H4 (cell line): Measurements from ENCODE around the gene PDK4. TPM values are rescaled to one million over a fixed set of nuclear protein-coding genes. Genes with fewer than 3 reads are reported as not detected.
"Not testable (repeated sequence)": the region's sequence is repeated elsewhere in the genome, so short reads cannot be mapped to it uniquely, and the experiment has no call there.

Experiments used
- DNase-seq: peaks from one replicate; pipeline ENCODE4 v3.0.0-alpha.2; 2015; ENCODE audit warnings: low spot score
- total RNA-seq: library from RNA; depleted of rRNA; stranded (reverse); fragments of >200 nt; shearing (Covaris generic); gene quantifications from 2 replicates; pipeline ENCODE4 v1.2.3, GENCODE V29; 2014

PDK4 gene
- total RNA-seq, 1 experiment from 2014 or later, result 0.45 TPM

- DNase-seq, result not testable (repeated sequence)
Measured at GRCh38 chr7:95604811-95605210, 8.5 kb upstream of the PDK4 start.

GRCh38 chr7:95604397-95604796, 8.1 kb upstream of the PDK4 start:
- DNase-seq, result not testable (repeated sequence)

GRCh38 chr7:95602421-95602820, 6.1 kb upstream of the PDK4 start:
- DNase-seq, result no peak

GRCh38 chr7:95601316-95601715, 5.0 kb upstream of the PDK4 start:
- no peak for DNase-seq

GRCh38 chr7:95599069-95599468, 2.8 kb upstream of the PDK4 start:
- DNase-seq, result no peak

GRCh38 chr7:95598511-95598910, 2.2 kb upstream of the PDK4 start:
- no peak for DNase-seq

GRCh38 chr7:95595746-95596197, 544 bp downstream of the PDK4 start:
- no peak for DNase-seq

- DNase-seq, result no peak
Measured at GRCh38 chr7:95594185-95594584, 2.1 kb downstream of the PDK4 start.

GRCh38 chr7:95593343-95593742, 3.0 kb downstream of the PDK4 start:
- no peak for DNase-seq

GRCh38 chr7:95592570-95592969, 3.7 kb downstream of the PDK4 start:
- no peak for DNase-seq

- DNase-seq, result no peak
Measured at GRCh38 chr7:95590387-95591248, 5.7 kb downstream of the PDK4 start.

- DNase-seq, result no peak
Measured at GRCh38 chr7:95589766-95590165, 6.5 kb downstream of the PDK4 start.

- no peak for DNase-seq
Measured at GRCh38 chr7:95589031-95589430, 7.3 kb downstream of the PDK4 start.

- DNase-seq, result no peak
Measured at GRCh38 chr7:95586951-95587301, 9.4 kb downstream of the PDK4 start.

GRCh38 chr7:95585426-95585789, 10.9 kb downstream of the PDK4 start:
- no peak for DNase-seq

GRCh38 chr7:95584769-95585425, 11.4 kb downstream of the PDK4 start:
- no peak for DNase-seq

GRCh38 chr7:95583834-95584621, 12.3 kb downstream of the PDK4 start:
- DNase-seq, result no peak

- DNase-seq, result no peak
Measured at GRCh38 chr7:95582578-95583293, 13.6 kb downstream of the PDK4 start.

- no peak for DNase-seq
Measured at GRCh38 chr7:95581467-95581866, 14.8 kb downstream of the PDK4 start.

GRCh38 chr7:95579318-95579717, 17.0 kb downstream of the PDK4 start:
- DNase-seq, result no peak

- no peak for DNase-seq
Measured at GRCh38 chr7:95578299-95578855, 17.9 kb downstream of the PDK4 start.

GRCh38 chr7:95577137-95577536, 19.2 kb downstream of the PDK4 start:
- no peak for DNase-seq
